Fibroblast of the conjunctiva (primary cell): ENCODE data around the gene TBC1D14.
A peak's percentile ranks its signal among the peaks of the same experiment; 100 is the strongest.

Experiments
- DNase-seq: peaks from one replicate; pipeline ENCODE4 v3.0.0-alpha.2; 2010; ENCODE audit warnings: low read depth

The TBC1D14 gene

GRCh38 chr4:6953751-6954380 is 44.2 kb downstream of the TBC1D14 start:
- peak; percentile 31 for DNase-seq

GRCh38 chr4:6955261-6955911 is 45.8 kb downstream of the TBC1D14 start:
- DNase-seq, result no peak

- no peak for DNase-seq
These were observed 46.4 kb downstream of the TBC1D14 start for GRCh38 chr4:6956087-6956433.

- DNase-seq, result no peak
These were observed 47.0 kb downstream of the TBC1D14 start for GRCh38 chr4:6956434-6957147.

- DNase-seq, result peak; percentile 17
These were observed 47.5 kb downstream of the TBC1D14 start for GRCh38 chr4:6957148-6957520.

GRCh38 chr4:6957994-6958393 is 48.4 kb downstream of the TBC1D14 start:
- no peak for DNase-seq

- DNase-seq, result no peak
These were observed 49.6 kb downstream of the TBC1D14 start for GRCh38 chr4:6959261-6959660.

GRCh38 chr4:6960154-6960553 is 50.5 kb downstream of the TBC1D14 start:
- DNase-seq, result no peak

- no peak for DNase-seq
These were observed 51.2 kb downstream of the TBC1D14 start for GRCh38 chr4:6960628-6961412.

GRCh38 chr4:6961496-6962210 is 52.0 kb downstream of the TBC1D14 start:
- DNase-seq, result no peak

GRCh38 chr4:6962211-6963041 is 52.8 kb downstream of the TBC1D14 start:
- no peak for DNase-seq

GRCh38 chr4:6963139-6963611 is 53.5 kb downstream of the TBC1D14 start:
- DNase-seq, result no peak

- DNase-seq, result no peak
These were observed 55.2 kb downstream of the TBC1D14 start for GRCh38 chr4:6964858-6965257.

- no peak for DNase-seq
These were observed 55.7 kb downstream of the TBC1D14 start for GRCh38 chr4:6965329-6965728.

GRCh38 chr4:6967846-6968340 is 58.3 kb downstream of the TBC1D14 start:
- no peak for DNase-seq

- DNase-seq, result no peak
These were observed 58.9 kb downstream of the TBC1D14 start for GRCh38 chr4:6968496-6968895.

GRCh38 chr4:6969826-6970800 is 60.5 kb downstream of the TBC1D14 start:
- no peak for DNase-seq

GRCh38 chr4:6971536-6972374 is 62.1 kb downstream of the TBC1D14 start:
- no peak for DNase-seq

- DNase-seq, result no peak
These were observed 62.7 kb downstream of the TBC1D14 start for GRCh38 chr4:6972375-6972650.
